A549 (cell line): ENCODE data around the gene LARGE1. TPM values are rescaled to one million over a fixed set of nuclear protein-coding genes. Genes with fewer than 3 reads are reported as not detected.

Experiments
- ATAC-seq, 2 experiments: fragments of 200-7000 bp in 1 of 2; fragments of >200 bp in 1 of 2; cut with Nextera tagmentation in 1 of 2; cut with Tn5 transposase in 1 of 2; 3 replicates each; pipeline versions ENCODE4 v1.8.0 to v1.9.1; 2018 to 2020; ENCODE audit warnings: mild to moderate bottlenecking in 1 of 2, moderate library complexity in 1 of 2
- CTCF ChIA-PET: fragments of 300-600 bp; sonication (Branson Sonifier 250); formaldehyde crosslinking; extraction: SDS; loops from one replicate; lab custom pipeline; 2021; ENCODE audit warnings: antibody characterized with exemption, inconsistent platforms; lab: Yijun Ruan, JAX
- POLR2A ChIA-PET: fragments of 350-600 bp; formaldehyde crosslinking; extraction: SDS; loops from one replicate; lab custom pipeline; 2021; ENCODE audit warnings: antibody characterized with exemption, inconsistent platforms; lab: Yijun Ruan, JAX
- DNase-seq, 2 experiments: peaks; one replicate each; pipeline versions ENCODE4 v3.0.0 to v3.0.0-alpha.2; 2011 to 2016; ENCODE audit warnings: low read depth in 1 of 2, low spot score in 1 of 2
- FAIRE-seq: peaks from 2 replicates; lab custom pipeline; 2011; peaks lifted over from hg19 to GRCh38; lab: Jason Lieb, UNC
- H3K27ac ChIP-seq, 2 experiments: fragments of >200 bp; sonication (Bioruptor Twin); formaldehyde crosslinking; 3 replicates each; pipeline ENCODE4 v1.5.1; 2016 to 2017
- H3K4me1 ChIP-seq: fragments of >200 bp; sonication (Bioruptor Twin); formaldehyde crosslinking; 3 replicates; pipeline ENCODE4 v1.6.1; 2016
- H3K4me2 ChIP-seq: fragments of >200 bp; sonication (Bioruptor Twin); formaldehyde crosslinking; 3 replicates; pipeline ENCODE4 v1.6.1; 2016
- H3K4me3 ChIP-seq: fragments of >200 bp; sonication (Bioruptor Twin); formaldehyde crosslinking; 3 replicates; pipeline ENCODE4 v1.5.1; 2016
- H3K9me3 ChIP-seq: fragments of >200 bp; sonication (Bioruptor Twin); formaldehyde crosslinking; 3 replicates; pipeline ENCODE4 v1.6.1; 2016
- ATOH8 ChIP-seq: fragments of 250-450 bp; sonication (Bioruptor Pico); IDR thresholded peaks from 2 replicates; pipeline ENCODE4 v1.5.0; 2020; ENCODE audit warnings: low read depth, mild to moderate bottlenecking, moderate library complexity
- CBX8 ChIP-seq: fragments of 200-600 bp; sonication (generic); IDR thresholded peaks from 2 replicates; pipeline ENCODE4 v1.6.1; 2016
- CHD4 ChIP-seq: fragments of 200-600 bp; sonication (generic); IDR thresholded peaks from 2 replicates; pipeline ENCODE4 v1.6.1; 2016; ENCODE audit warnings: antibody characterized with exemption, mild to moderate bottlenecking, borderline replicate concordance
- CTCF ChIP-seq: fragments of >200 bp; sonication (Bioruptor Twin); formaldehyde crosslinking; IDR thresholded peaks from 3 replicates; pipeline ENCODE4 v1.5.1; 2016
- E2F6 ChIP-seq: IDR thresholded peaks from 2 replicates; pipeline ENCODE4 v1.6.1; 2012; ENCODE audit warnings: low read depth, borderline replicate concordance
- FOSB ChIP-seq: fragments of 250-450 bp; sonication (Bioruptor Pico); IDR thresholded peaks from 2 replicates; pipeline ENCODE4 v1.5.0; 2020; ENCODE audit warnings: mild to moderate bottlenecking, moderate library complexity
- HMGXB4 ChIP-seq: fragments of 250-450 bp; sonication (Bioruptor Pico); IDR thresholded peaks from 2 replicates; pipeline ENCODE4 v1.5.0; 2021; ENCODE audit warnings: mild to moderate bottlenecking, moderate library complexity, borderline replicate concordance
- HOXB13 ChIP-seq: fragments of 250-450 bp; sonication (Bioruptor Pico); IDR thresholded peaks from 2 replicates; pipeline ENCODE4 v1.5.0; 2020; ENCODE audit warnings: low read depth, mild to moderate bottlenecking, moderate library complexity
- HOXB5 ChIP-seq: fragments of 250-450 bp; sonication (Bioruptor Pico); IDR thresholded peaks from 2 replicates; pipeline ENCODE4 v1.5.0; 2020; ENCODE audit warnings: mild to moderate bottlenecking, moderate library complexity
- KDM5A ChIP-seq: fragments of 200-600 bp; sonication (generic); IDR thresholded peaks from 2 replicates; pipeline ENCODE4 v1.6.1; 2016; ENCODE audit warnings: antibody characterized with exemption, mild to moderate bottlenecking
- MAFK ChIP-seq: fragments of 450-650 bp; IDR thresholded peaks from 2 replicates; pipeline ENCODE4 v1.6.1; 2014; ENCODE audit not compliant: partially characterized antibody
- MAZ ChIP-seq: fragments of 150-350 bp; IDR thresholded peaks from 2 replicates; pipeline ENCODE4 v1.6.1; 2014; ENCODE audit warnings: antibody characterized with exemption, low read depth, low read length, borderline replicate concordance
- MYC ChIP-seq: IDR thresholded peaks from 2 replicates; pipeline ENCODE4 v1.6.1; 2012; ENCODE audit warnings: mild to moderate bottlenecking, inconsistent platforms, low read length, improper control_type of control experiment, borderline replicate concordance
- RAD21 ChIP-seq, 2 experiments: fragments of >200 bp in 1 of 2; sonication (Bioruptor Twin) in 1 of 2; formaldehyde crosslinking in 1 of 2; IDR thresholded peaks in 1 of 2; conservative IDR thresholded peaks in 1 of 2; 2 replicates in 1 of 2; 3 replicates in 1 of 2; pipeline ENCODE4 v1.6.1; 2012 to 2018; ENCODE audit warnings: inconsistent platforms in 1 of 2
- RFX5 ChIP-seq: fragments of 450-650 bp; IDR thresholded peaks from 2 replicates; pipeline ENCODE4 v1.7.1; 2014; ENCODE audit warnings: antibody characterized with exemption, mild to moderate bottlenecking, moderate library complexity
- RNF2 ChIP-seq: fragments of 200-600 bp; sonication (generic); IDR thresholded peaks from 2 replicates; pipeline ENCODE4 v1.6.1; 2016; ENCODE audit warnings: low read depth, mild to moderate bottlenecking, antibody characterized with exemption, moderate library complexity, borderline replicate concordance
- SMC3 ChIP-seq: fragments of >200 bp; sonication (Bioruptor Twin); formaldehyde crosslinking; IDR thresholded peaks from 3 replicates; pipeline ENCODE4 v1.6.1; 2018; ENCODE audit warnings: inconsistent platforms
- SREBF2 ChIP-seq: fragments of 450-650 bp; IDR thresholded peaks from 2 replicates; pipeline ENCODE4 v1.6.1; 2014; ENCODE audit warnings: mild to moderate bottlenecking, moderate library complexity
- ZNF302 ChIP-seq: fragments of 250-450 bp; sonication (Bioruptor Pico); IDR thresholded peaks from 2 replicates; pipeline ENCODE4 v1.9.0; 2021; ENCODE audit warnings: inconsistent platforms, mild to moderate bottlenecking, moderate library complexity
- WGBS: methylation state at CpG from one replicate; pipeline ENCODE4 v1.1.6; 2017; ENCODE audit errors: missing lambda C conversion rate; 5-methylcytosine and 5-hydroxymethylcytosine counted together
- polyA plus RNA-seq, 4 experiments: library from polyadenylated mRNA; depleted of rRNA in 3 of 4; stranded (reverse); fragments of >200 nt; fragmentation: RNase III in 1 of 4; extraction: RNeasy Plus Mini Kit Qiagen cat#74134 plus additional on column Dnase treatment in 1 of 4; gene quantifications; 2 replicates in 3 of 4; 3 replicates in 1 of 4; pipeline ENCODE4 v1.2.3, GENCODE V29; 2011 to 2017

LARGE1 gene
- polyA plus RNA-seq, 2 of the 4 experiments (the other 2 are of a cell fraction): 2.7 to 5.8 TPM

- no peak overlapping the region for H3K4me2 ChIP-seq
- H3K4me1 ChIP-seq: peaks cover under 1% of the 10 kb centered on the region; the same call in 2 of the 3 replicates
- no peaks in the 10 kb centered on the region for H3K9me3 ChIP-seq
- no peak overlapping the region for H3K27ac ChIP-seq
- TF ChIP-seq MAFK: peak; percentile 78
- TF ChIP-seq CBX8: no peak
- ChIA-PET POLR2A (no interaction called here), CTCF (interaction anchor here (0.6 to 1.2 kb wide), 2 partner anchors 177 to 1096 kb away, joined by 3 to 5 read pairs; no protein-coding TSS in a partner anchor)
- 22% methylated on average over 5 of the region's 5 CpGs for WGBS
- DNase-seq (no peak), ATAC-seq (no peak), FAIRE-seq (no peak)
- H3K4me3 ChIP-seq: no peak overlapping the region
Measured at GRCh38 chr22:33927752-33928151, 7.5 kb upstream of the LARGE1 start.

- Histone ChIP-seq H3K4me2 (no peak overlapping the region), H3K4me1 (peaks cover 4% of the 10 kb centered on the region; the same call in 2 of the 3 replicates), H3K9me3 (no peaks in the 10 kb centered on the region), H3K27ac (no peak overlapping the region), H3K4me3 (no peak overlapping the region)
- ChIA-PET CTCF (interaction anchor here (0.9 to 4.3 kb wide), 4 partner anchors 15 to 623 kb away, joined by 3 to 18 read pairs (median 10); no protein-coding TSS in a partner anchor), POLR2A (no interaction called here)
- 36% methylated on average over 4 of the region's 4 CpGs for WGBS
- no peak for ATAC-seq
- no peak for FAIRE-seq
- TF ChIP-seq MAFK: peak; percentile 91
- no peak for TF ChIP-seq FOSB (CRISPR knock-in tag)
- no peak for DNase-seq
Measured at GRCh38 chr22:33925194-33925593, 4.9 kb upstream of the LARGE1 start.

- ATAC-seq (no peak), DNase-seq (peak; percentile 43 to 74), FAIRE-seq (no peak)
- no peaks in the 10 kb centered on the region for H3K9me3 ChIP-seq
- peak overlapping the region; percentile 49; the same call in 2 of the 3 replicates for H3K4me2 ChIP-seq
- whole genome bisulfite sequencing: 18% methylated on average over 17 of the region's 17 CpGs
- H3K4me1 ChIP-seq: peaks cover 9% of the 10 kb centered on the region; the same call in 2 of the 3 replicates
- H3K27ac ChIP-seq: no peak overlapping the region
- POLR2A ChIA-PET: no interaction called here
- CTCF ChIA-PET: interaction anchor here (0.6 to 4.3 kb wide), 15 partner anchors 9 to 1120 kb away, joined by 3 to 18 read pairs (median 4); no protein-coding TSS in a partner anchor
- H3K4me3 ChIP-seq: no peak overlapping the region
- TF ChIP-seq CTCF (peak; percentile 63), HOXB13 (CRISPR knock-in tag) (no peak), CHD4 (no peak), E2F6 (no peak), RNF2 (no peak), RAD21 (conservative IDR thresholded peaks at IDR 0.05 in 1 of 2, IDR thresholded peaks at IDR 0.05 in 1 of 2) (peak; percentile 59 to 66), SMC3 (peak; percentile 48; the same call in 2 of the 3 replicates), RFX5 (no peak)
Measured at GRCh38 chr22:33923660-33924246, 3.5 kb upstream of the LARGE1 start.

- Histone ChIP-seq H3K9me3 (no peaks in the 10 kb centered on the region), H3K4me1 (peaks cover 9% of the 10 kb centered on the region; the same call in 2 of the 3 replicates), H3K4me3 (peak overlapping the region; percentile 55; the same call in 2 of the 3 replicates), H3K4me2 (peak overlapping the region; percentile 99), H3K27ac (no peak overlapping the region)
- ChIA-PET POLR2A (no interaction called here), CTCF (interaction anchor here (0.6 to 4.3 kb wide), 18 partner anchors 9 to 1121 kb away, joined by 3 to 18 read pairs (median 4); no protein-coding TSS in a partner anchor)
- FAIRE-seq: no peak
- no peak for ATAC-seq
- DNase-seq: no peak
- WGBS: 28% methylated on average over 5 of the region's 5 CpGs
- TF ChIP-seq MAZ (no peak), ATOH8 (CRISPR knock-in tag) (no peak), CTCF (no peak), KDM5A (no peak), SREBF2 (no peak), FOSB (CRISPR knock-in tag) (no peak), ZNF302 (CRISPR knock-in tag) (no peak), HOXB5 (no peak), MYC (no peak), RNF2 (no peak), MAFK (no peak), HMGXB4 (no peak)
Measured at GRCh38 chr22:33923033-33923432, 2.8 kb upstream of the LARGE1 start.
